Heart right ventricle (tissue), 16 donors: Measurements from ENCODE around the gene ECM1. TPM values are rescaled to one million over a fixed set of nuclear protein-coding genes. Genes with fewer than 3 reads are reported as not detected.

Source experiments
- ATAC-seq, 8 donors: fragments of 200-7000 bp; cut with Tn5 transposase; one replicate each; pipeline ENCODE4 v1.9.1; 2020; ENCODE audit warnings: mild to moderate bottlenecking in 8 of 8, moderate library complexity in 8 of 8, moderate number of reproducible peaks in 1 of 8
- DNase-seq, 2 donors: peaks; one replicate each; pipeline ENCODE4 v3.0.0-alpha.2; 2020
- H3K27ac ChIP-seq, 10 donors: fragments of 200-600 bp; sonication (generic) in 2 of 10; one replicate each; pipeline versions ENCODE4 v1.5.0 to v1.8.0; 2020 to 2022; ENCODE audit warnings: mild to moderate bottlenecking in 3 of 10
- H3K27me3 ChIP-seq, 7 donors: fragments of 200-600 bp; one replicate each; pipeline ENCODE4 v1.8.0; 2021 to 2022; ENCODE audit warnings: mild to moderate bottlenecking in 2 of 7
- H3K36me3 ChIP-seq, 9 donors: fragments of 200-600 bp; sonication (generic) in 1 of 9; one replicate each; pipeline versions ENCODE4 v1.5.0 to v1.8.0; 2020 to 2022; ENCODE audit warnings: mild to moderate bottlenecking in 2 of 9
- H3K4me1 ChIP-seq, 9 donors: fragments of 200-600 bp; sonication (generic) in 1 of 9; one replicate each; pipeline versions ENCODE4 v1.5.0 to v1.8.0; 2020 to 2022; ENCODE audit warnings: mild to moderate bottlenecking in 4 of 9
- H3K4me3 ChIP-seq, 10 donors: fragments of 200-600 bp; sonication (generic) in 2 of 10; one replicate each; pipeline versions ENCODE4 v1.5.0 to v1.8.0; 2020 to 2022; ENCODE audit warnings: mild to moderate bottlenecking in 7 of 10, moderate library complexity in 2 of 10
- H3K9me3 ChIP-seq, 11 donors: fragments of 200-600 bp in 10 of 11; sonication (generic) in 2 of 11; one replicate each; pipeline versions ENCODE4 v1.5.0 to v1.8.0; 2013 to 2022; ENCODE audit warnings: mild to moderate bottlenecking in 2 of 11, control low read depth in 1 of 11, moderate library complexity in 1 of 11
- WGBS, 2 donors: extraction: QIAGEN DNeasy Blood & Tissue Kit; methylation state at CpG; one replicate each; pipeline ENCODE4 v1.1.7; 2013; ENCODE audit warnings: inconsistent platforms in 1 of 2; 5-methylcytosine and 5-hydroxymethylcytosine counted together
- intact Hi-C, 10 donors: fragments of 100-400 bp; cut with DNase I; formaldehyde crosslinking; loops; one replicate each; pipeline versions ENCODE4 v1.11.1 to v1.14.2; 2022
- polyA plus RNA-seq, 2 donors: library from polyadenylated mRNA; stranded (reverse); fragments of 200-250 nt; gene quantifications; one replicate each; pipeline ENCODE4 v1.2.3, GENCODE V29; 2013
- total RNA-seq, 10 donors: library from RNA; stranded (reverse); fragmentation: NEBNext Ultra II Directional in 3 of 10; extraction: Animal tissue kit (Norgen Biotek cat#: 25700) in 3 of 10; gene quantifications; one replicate each; pipeline versions ENCODE4 v1.2.1 to v1.2.4, GENCODE V29; 2021 to 2023
- TF ChIP-seq, protein P1 (sequence below), 9 donors: fragments of 200-600 bp; sonication (generic) in 2 of 9; IDR thresholded peaks; one replicate each; pipeline versions ENCODE4 v1.5.0 to v1.8.0; 2021 to 2022; ENCODE audit warnings: antibody characterized with exemption in 9 of 9, mild to moderate bottlenecking in 5 of 9, moderate library complexity in 1 of 9
- donor health status: Arrhythmogenic right ventricular cardiomyopathy.
- donor health status: ischemic (EF 13 %, LVEDD 7.1; RV severe dilation, severe dysfunction).
- donor health status: healthy with polysubstance abuse.
- donor health status: DM: no; HTN: yes; CAD: no.
- donor health status: DM: no; HTN: no; CAD: no.
- donor health status: ischemic (EF 25% LVEDD 6.9; RV normal size, moderate dysfunction).
- donor health status: ischemic (EF 25% LVEDD 5.7; RV mildly dilated, moderate dysfunction).
- donor health status: healthy.
- donor health status: DM: yes; HTN: yes; CAD: no.
- donor health status: Ischemic cardiomyopathy.
- donor health status: ischemic (EF 35%, LVEDD 5.7; RV mildly dilated, moderate dysfunction).
- donor health status: nonischemic (EF 11% LVEDD 7.7; RV severe dilation, severe dysfunction).
- donor health status: DM: yes; HTN: yes; CAD: no.
- donor health status: PGD.
- donor health status: ischemic (EF 29% LVEDD 5.4; RV normal size, mild dysfunction).
- donor health status: nonischemic (EF 23%, LVEDD 6.1; RV moderate dilation, normal function).

The ECM1 gene
- total and polyA plus RNA-seq, 12 donors = 5.8 to 28.2 (median 15.8) TPM

DNA sequence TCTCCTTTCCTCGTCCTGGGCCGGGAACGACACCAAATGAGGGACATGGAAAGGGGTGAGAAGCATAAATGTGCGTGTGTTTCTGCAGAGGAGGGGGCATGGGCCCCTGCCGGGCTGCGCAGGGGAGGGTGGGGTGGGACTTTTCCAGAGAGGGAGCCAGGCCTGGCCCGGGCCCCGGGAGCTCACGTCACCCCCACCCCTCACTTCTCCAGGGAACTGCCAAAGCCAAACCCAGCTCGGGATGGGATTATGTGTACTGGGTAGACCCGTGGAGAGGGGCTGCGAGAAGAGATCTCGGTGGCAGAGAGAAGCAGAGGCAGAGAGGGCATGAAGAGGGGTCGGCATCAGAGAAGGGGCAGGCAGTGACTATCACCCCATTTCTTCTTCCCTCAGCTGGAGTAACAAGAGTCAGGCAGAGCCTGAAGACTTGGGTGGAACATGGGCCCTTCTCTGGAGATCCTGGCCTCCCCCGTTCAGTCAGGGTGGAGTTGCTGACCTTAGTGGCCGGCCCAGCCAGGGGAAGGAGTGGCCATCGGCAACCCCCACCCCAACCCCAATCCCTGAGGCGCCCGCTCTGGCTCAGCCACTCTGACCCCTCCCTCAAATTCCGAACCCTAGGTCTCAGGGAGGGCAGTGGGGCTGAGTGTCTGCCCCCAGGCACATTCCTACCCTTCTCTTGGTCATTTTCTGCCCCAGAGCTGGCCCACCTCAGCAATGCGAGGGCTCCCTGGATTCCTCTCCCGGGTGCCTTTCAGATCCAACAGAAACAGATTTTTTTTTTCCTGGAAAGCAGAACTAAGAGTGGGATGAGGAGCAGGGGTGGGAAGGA lies 42.5 kb downstream of the ECM1 start:
- TF ChIP-seq, protein P1, sequence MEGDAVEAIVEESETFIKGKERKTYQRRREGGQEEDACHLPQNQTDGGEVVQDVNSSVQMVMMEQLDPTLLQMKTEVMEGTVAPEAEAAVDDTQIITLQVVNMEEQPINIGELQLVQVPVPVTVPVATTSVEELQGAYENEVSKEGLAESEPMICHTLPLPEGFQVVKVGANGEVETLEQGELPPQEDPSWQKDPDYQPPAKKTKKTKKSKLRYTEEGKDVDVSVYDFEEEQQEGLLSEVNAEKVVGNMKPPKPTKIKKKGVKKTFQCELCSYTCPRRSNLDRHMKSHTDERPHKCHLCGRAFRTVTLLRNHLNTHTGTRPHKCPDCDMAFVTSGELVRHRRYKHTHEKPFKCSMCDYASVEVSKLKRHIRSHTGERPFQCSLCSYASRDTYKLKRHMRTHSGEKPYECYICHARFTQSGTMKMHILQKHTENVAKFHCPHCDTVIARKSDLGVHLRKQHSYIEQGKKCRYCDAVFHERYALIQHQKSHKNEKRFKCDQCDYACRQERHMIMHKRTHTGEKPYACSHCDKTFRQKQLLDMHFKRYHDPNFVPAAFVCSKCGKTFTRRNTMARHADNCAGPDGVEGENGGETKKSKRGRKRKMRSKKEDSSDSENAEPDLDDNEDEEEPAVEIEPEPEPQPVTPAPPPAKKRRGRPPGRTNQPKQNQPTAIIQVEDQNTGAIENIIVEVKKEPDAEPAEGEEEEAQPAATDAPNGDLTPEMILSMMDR (IDR thresholded peaks at IDR 0.05) = no peak
- DNase-seq (no peak), ATAC-seq (peak; percentile 6 to 39 (median 24))
- Histone ChIP-seq H3K27ac (peak overlapping the region in 9 of 10 donors; percentile 81 to 94 (median 88)), H3K4me3 (peak overlapping the region in 9 of 10 donors; percentile 47 to 69 (median 66)), H3K9me3 (no peaks in the 10 kb centered on the region), H3K36me3 (peaks cover 0 to 10% (median 0%) of the 10 kb centered on the region in 9 donors), H3K4me1 (peaks cover 14 to 59% (median 38%) of the 10 kb centered on the region in 9 donors), H3K27me3 (no peaks in the 10 kb centered on the region)
- intact Hi-C loops = loop anchor here in 3 of 10 donors (10.0 kb wide), 2 partner anchors 254 to 264 kb away; partner anchors contain the start of gene CTSK (in 1 of the 3)
- 51 to 62% methylated on average over 22 of the region's 22 CpGs for WGBS, 2 donors

DNA sequence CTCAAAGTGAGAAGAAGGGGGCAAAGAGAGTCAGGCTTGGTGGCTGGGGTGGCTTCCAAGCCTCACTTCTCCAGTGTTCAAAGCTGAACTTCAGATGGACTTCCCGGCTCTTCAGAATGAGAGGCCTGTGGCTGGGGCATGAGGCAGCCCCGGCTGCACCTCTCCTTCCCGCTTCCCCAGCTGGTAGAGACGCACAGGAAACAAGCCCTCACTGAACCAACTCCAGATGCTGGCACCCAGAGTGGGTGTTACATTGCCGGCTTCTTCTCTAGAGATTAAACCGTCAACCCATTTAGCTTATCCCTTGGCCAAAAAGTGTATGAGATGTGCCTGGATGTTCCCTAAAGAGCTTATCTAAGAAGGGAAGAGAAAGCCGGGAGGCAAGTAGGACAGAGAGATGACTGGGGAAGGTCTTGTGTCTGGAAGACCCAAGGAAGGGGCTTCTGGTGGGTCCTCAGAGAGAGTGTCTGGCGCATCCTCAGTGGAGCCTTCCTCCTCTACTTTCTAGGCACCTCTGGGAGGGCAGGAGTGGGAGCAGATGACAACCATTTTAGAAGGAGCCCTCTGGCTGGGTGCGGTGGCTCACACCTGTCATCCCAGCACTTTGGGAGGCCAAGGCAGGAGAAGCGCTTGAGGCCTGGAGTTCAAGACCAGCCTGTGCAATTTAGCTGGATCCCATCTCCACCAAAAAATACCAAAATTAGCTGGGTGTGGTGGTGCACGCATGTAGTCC lies 43.3 kb downstream of the ECM1 start:
- WGBS, 2 donors = 73 to 76% methylated on average over 11 of the region's 11 CpGs
- ATAC-seq (peak in 4 of 8 donors; percentile 1 to 10 (median 6)), DNase-seq (no peak)
- Histone ChIP-seq H3K9me3 (no peaks in the 10 kb centered on the region), H3K27me3 (no peaks in the 10 kb centered on the region), H3K27ac (peak overlapping the region in 8 of 10 donors; percentile 84 to 94 (median 88)), H3K4me3 (peak overlapping the region in 2 of 10 donors; percentile 19 to 66), H3K36me3 (peaks cover 0 to 18% (median 0%) of the 10 kb centered on the region in 9 donors), H3K4me1 (peaks cover 14 to 59% (median 38%) of the 10 kb centered on the region in 9 donors)
- TF ChIP-seq, protein P1 (IDR thresholded peaks at IDR 0.05) = no peak
- intact Hi-C loops = loop anchor here in 3 of 10 donors (10.0 kb wide), 2 partner anchors 254 to 264 kb away; partner anchors contain the start of gene CTSK (in 1 of the 3)

DNA sequence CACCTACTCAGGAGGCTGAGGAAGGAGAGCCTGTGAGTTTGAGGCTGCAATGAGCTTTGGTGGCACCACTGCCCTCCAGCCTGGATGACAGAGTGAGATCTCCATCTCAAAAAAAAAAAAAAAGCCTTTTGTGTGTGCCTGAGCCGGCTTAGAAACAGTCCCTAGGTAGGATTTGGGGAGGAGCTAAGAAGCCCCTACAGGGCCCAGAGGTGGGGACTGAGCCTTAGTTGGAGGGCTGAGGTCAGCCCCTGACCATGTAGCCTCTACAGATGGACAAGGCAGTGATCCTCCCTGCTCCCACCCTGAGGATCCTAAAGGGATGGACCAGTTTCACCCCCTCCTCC lies 43.8 kb downstream of the ECM1 start:
- H3K36me3 ChIP-seq = peaks cover 0 to 23% (median 0%) of the 10 kb centered on the region in 9 donors
- 33 to 56% methylated on average over 1 of the region's 1 CpG for WGBS, 2 donors
- no peaks in the 10 kb centered on the region for H3K9me3 ChIP-seq
- H3K4me1 ChIP-seq = peaks cover 14 to 59% (median 38%) of the 10 kb centered on the region in 9 donors
- intact Hi-C loops = loop anchor here in 3 of 10 donors (10.0 kb wide), 2 partner anchors 253 to 263 kb away; partner anchors contain the start of gene CTSK (in 1 of the 3)
- H3K4me3 ChIP-seq = no peak overlapping the region
- TF ChIP-seq, protein P1 (IDR thresholded peaks at IDR 0.05) = no peak
- no peaks in the 10 kb centered on the region for H3K27me3 ChIP-seq
- peak overlapping the region in 9 of 10 donors; percentile 25 to 94 (median 88) for H3K27ac ChIP-seq
- no peak for DNase-seq
- peak in 2 of 8 donors; percentile 0 for ATAC-seq
